ENCODE data around the gene ACTL8.

Gene ACTL8

DNA sequence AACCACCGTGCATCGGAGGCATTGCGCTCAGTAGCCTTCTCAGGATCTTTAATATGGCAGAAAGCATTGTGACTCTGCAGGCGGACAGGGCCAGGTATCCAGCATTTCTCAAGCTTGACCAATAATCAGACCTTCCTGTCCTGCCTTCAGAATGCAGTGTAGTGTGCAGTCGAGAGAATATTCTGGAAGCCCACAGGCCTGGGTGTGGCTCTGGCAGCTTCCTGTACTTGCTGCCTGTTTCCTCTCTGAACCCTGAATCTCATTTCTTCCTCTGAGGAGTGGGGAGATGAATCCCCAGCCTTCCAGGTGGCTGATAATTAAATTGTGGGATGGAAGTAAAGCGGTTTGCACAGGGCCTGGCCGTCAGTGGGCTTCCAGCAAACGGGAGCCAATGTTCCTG, 42.3 kb downstream of the ACTL8 start:
- FAIRE-seq (no peak), DNase-seq (ENCODE audit: insufficient read length) (no peak)
- TF ChIP-seq POLR2A (IDR thresholded peaks at IDR 0.05; ENCODE audit: low read depth, low read length) (no peak), TAF1 (IDR thresholded peaks at IDR 0.05; ENCODE audit: borderline replicate concordance, low read depth, low read length) (no peak), POLR2AphosphoS5 (IDR thresholded peaks at IDR 0.05; ENCODE audit: low read depth, low read length) (no peak)

DNA sequence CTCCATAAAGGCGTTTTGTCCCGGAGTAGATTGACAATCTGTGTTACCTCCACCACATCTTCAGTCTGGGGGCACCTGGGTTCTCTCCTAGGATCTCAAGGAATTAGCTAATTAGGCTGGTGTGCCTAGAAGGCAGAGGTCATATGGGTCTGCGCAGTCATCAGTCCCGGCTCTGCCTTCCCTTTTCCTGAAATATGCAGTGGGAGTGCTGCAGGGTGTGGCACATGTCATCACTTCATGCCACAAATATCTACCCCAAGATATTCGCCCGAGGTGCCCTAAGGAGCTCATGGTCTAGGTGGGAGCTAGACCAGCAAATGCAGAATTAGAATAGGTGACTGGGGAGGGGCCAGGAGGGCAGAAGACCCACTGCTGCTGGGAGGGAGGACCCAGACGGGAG, 42.9 kb downstream of the ACTL8 start:
- DNase-seq (ENCODE audit: insufficient read length) (no peak), FAIRE-seq (no peak)
- TF ChIP-seq POLR2A (IDR thresholded peaks at IDR 0.05; ENCODE audit: low read depth, low read length) (no peak), TAF1 (IDR thresholded peaks at IDR 0.05; ENCODE audit: borderline replicate concordance, low read depth, low read length) (no peak)

- no peak for FAIRE-seq
- TF ChIP-seq POLR2A (IDR thresholded peaks at IDR 0.05; ENCODE audit: low read depth, low read length), result no peak
- TF ChIP-seq TAF1 (IDR thresholded peaks at IDR 0.05; ENCODE audit: borderline replicate concordance, low read depth, low read length), result no peak
- no peak for TF ChIP-seq POLR2AphosphoS5 (IDR thresholded peaks at IDR 0.05; ENCODE audit: low read depth, low read length)
- DNase-seq (ENCODE audit: insufficient read length), result no peak
Observed at GRCh38 chr1:17798799-17799382, 43.8 kb downstream of the ACTL8 start.

DNA sequence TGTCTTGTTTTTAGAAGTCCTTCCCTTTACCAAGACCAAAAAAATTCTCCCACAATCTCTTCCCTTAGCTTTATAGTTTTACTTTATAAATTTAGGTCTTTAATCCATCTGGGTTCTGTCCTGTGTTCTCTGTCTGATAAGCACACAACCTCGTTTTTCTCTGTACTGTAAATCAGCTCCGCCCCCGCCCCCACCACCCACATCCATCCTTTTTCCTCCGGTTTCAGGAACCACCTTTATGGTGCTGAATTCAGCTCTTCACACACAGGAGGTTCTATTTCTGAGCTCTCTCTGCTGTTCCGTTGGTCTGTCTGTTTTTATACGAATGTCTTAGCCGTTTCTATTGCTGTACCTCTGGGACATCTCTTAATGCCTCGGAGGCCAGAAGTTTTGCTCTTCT, 44.5 kb downstream of the ACTL8 start:
- no peak for FAIRE-seq
- TF ChIP-seq TAF1 (IDR thresholded peaks at IDR 0.05; ENCODE audit: borderline replicate concordance, low read depth, low read length), result no peak
- TF ChIP-seq POLR2A (IDR thresholded peaks at IDR 0.05; ENCODE audit: low read depth, low read length), result no peak
- no peak for TF ChIP-seq POLR2AphosphoS5 (IDR thresholded peaks at IDR 0.05; ENCODE audit: low read depth, low read length)

DNA sequence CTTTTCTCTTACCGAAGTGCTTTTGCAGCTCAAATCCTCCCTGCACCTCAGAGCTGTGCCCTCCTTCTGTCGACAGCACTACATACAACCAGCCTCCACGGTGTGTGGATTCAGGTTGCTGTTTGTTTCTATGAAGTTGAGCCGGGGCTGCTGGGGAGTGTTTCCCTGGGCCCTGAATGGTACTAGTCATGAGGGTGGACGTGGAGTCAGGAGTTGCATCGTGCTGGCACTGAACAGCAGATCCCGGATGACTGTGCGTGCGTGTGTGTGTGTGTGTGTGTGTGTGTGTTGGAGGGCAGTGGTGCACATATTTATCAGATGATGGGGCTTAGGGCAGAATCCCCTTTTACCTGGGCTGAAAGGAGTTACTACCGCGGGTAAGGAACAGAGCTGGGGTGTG, 47.0 kb downstream of the ACTL8 start:
- DNase-seq (ENCODE audit: insufficient read length) (no peak), FAIRE-seq (no peak)
- TF ChIP-seq POLR2A (IDR thresholded peaks at IDR 0.05; ENCODE audit: low read depth, low read length) (no peak), TAF1 (IDR thresholded peaks at IDR 0.05; ENCODE audit: borderline replicate concordance, low read depth, low read length) (no peak), POLR2AphosphoS5 (IDR thresholded peaks at IDR 0.05; ENCODE audit: low read depth, low read length) (no peak)

More for the DNA sequence above, 44.5 kb downstream of the ACTL8 start:
- DNase-seq (ENCODE audit: insufficient read length), result no peak

- FAIRE-seq (no peak), DNase-seq (ENCODE audit: insufficient read length) (no peak)
- TF ChIP-seq TAF1 (IDR thresholded peaks at IDR 0.05; ENCODE audit: borderline replicate concordance, low read depth, low read length) (no peak), POLR2A (IDR thresholded peaks at IDR 0.05; ENCODE audit: low read depth, low read length) (no peak), POLR2AphosphoS5 (IDR thresholded peaks at IDR 0.05; ENCODE audit: low read depth, low read length) (no peak)
Observed at GRCh38 chr1:17802945-17803344, 47.8 kb downstream of the ACTL8 start.

DNA sequence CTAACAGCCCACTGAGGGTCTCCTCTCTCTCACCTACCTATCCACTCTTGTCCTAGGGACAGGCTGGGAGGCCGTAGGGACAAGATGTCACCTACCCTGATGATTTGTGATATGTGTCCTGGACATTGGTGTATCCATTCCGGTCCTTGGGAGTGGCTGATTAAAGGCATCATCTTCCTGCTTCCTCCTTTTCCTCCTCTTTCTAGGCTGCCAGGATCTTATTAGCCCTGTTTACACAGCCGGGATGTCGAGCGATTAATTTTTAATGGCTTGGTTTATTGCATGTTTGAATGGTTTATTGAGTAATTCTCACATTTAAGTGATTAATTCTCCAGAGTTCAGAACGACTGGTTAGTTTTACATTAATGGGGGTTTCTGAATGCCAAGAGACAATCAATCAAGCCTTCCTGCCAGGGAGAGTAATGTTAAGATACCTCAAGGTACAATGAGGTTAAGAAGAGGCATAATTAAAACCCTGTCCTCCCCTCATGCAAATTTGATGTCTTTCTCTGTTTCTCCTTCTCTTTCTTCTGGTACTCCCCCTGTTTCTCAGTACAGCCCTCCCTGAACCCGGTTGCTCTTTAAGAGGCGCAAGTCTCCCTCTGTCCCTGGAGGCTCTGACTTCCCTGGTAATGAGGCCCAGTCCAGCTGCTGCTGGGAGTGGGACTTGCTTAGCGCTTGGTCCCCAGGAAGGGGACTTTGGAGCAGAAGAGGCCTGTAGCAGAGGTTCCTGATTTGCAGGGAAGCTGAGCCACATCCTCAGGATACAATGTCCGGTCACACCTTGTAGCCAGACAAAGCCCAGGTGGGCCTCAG, 50.9 kb downstream of the ACTL8 start:
- no peak for FAIRE-seq
- TF ChIP-seq TAF1 (IDR thresholded peaks at IDR 0.05; ENCODE audit: borderline replicate concordance, low read depth, low read length) (no peak), POLR2A (IDR thresholded peaks at IDR 0.05; ENCODE audit: low read depth, low read length) (no peak), POLR2AphosphoS5 (IDR thresholded peaks at IDR 0.05; ENCODE audit: low read depth, low read length) (no peak)
- no peak for DNase-seq (ENCODE audit: insufficient read length)

DNA sequence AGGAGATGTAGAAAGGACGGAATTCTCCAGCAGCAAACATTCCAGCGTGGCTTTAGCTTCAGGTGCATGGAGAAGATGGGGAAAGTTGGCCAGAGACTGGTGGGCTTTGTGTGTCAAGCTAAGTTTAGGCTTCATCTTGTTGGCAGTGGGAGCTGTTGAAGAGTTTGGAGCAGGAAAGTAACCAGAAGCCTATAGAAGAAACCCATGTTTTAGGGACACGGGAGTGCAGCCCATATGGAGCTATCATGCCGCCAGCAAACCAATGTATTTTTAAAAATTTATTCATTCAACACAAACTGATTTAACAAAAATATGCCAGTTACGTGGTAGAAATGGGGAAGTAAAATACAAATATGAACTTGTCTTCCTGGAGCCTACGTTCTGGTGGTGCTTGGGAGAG, 53.7 kb downstream of the ACTL8 start:
- FAIRE-seq (no peak), DNase-seq (ENCODE audit: insufficient read length) (no peak)
- TF ChIP-seq POLR2A (IDR thresholded peaks at IDR 0.05; ENCODE audit: low read depth, low read length) (no peak), TAF1 (IDR thresholded peaks at IDR 0.05; ENCODE audit: borderline replicate concordance, low read depth, low read length) (no peak), POLR2AphosphoS5 (IDR thresholded peaks at IDR 0.05; ENCODE audit: low read depth, low read length) (no peak)

DNA sequence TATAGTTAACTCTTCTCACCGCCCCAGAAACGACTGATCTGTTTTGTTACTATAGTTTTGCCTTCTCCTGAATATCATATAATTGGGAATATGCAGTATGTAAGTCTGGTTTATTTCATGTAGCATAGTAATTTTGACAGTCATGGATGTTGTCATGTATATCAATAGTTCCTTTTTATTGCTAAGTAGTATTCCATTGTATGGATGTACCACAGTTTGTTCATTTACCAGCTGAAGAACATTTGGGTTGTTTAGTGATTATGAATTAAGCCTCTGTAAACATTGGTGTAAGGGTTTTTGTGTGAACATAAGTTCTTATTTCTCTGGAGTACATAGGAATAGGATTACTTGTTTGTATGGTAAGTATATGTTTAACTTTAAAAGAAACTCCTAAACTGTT, 55.5 kb downstream of the ACTL8 start:
- FAIRE-seq, result no peak
- no peak for TF ChIP-seq POLR2A (IDR thresholded peaks at IDR 0.05; ENCODE audit: low read depth, low read length)
- TF ChIP-seq POLR2AphosphoS5 (IDR thresholded peaks at IDR 0.05; ENCODE audit: low read depth, low read length), result no peak
- TF ChIP-seq TAF1 (IDR thresholded peaks at IDR 0.05; ENCODE audit: borderline replicate concordance, low read depth, low read length), result no peak
- no peak for DNase-seq (ENCODE audit: insufficient read length)

DNA sequence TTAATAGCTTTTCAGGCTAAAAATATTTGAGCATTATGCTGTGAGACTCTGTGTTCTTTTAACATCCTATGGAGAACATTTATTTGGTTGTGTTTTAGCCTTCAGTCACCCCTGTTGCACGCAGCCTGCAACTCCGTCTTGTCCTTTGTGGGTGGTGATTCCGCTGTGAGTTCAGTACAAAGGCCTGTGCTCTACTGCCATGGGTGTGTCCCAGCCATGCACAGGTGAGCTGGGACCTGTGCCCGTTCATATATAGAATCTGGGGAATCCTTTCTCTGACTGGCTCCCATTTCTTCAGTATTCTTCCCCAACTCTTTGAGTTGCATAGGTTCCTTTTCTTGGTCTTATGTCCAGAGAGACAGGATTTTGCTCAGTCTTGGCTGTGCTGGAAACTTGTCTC, 61.4 kb downstream of the ACTL8 start:
- DNase-seq (ENCODE audit: insufficient read length) (no peak), FAIRE-seq (no peak)
- TF ChIP-seq POLR2AphosphoS5 (IDR thresholded peaks at IDR 0.05; ENCODE audit: low read depth, low read length), result no peak
- TF ChIP-seq TAF1 (IDR thresholded peaks at IDR 0.05; ENCODE audit: borderline replicate concordance, low read depth, low read length), result no peak
- no peak for TF ChIP-seq POLR2A (IDR thresholded peaks at IDR 0.05; ENCODE audit: low read depth, low read length)

- no peak for TF ChIP-seq TAF1 (IDR thresholded peaks at IDR 0.05; ENCODE audit: borderline replicate concordance, low read depth, low read length)
- TF ChIP-seq POLR2AphosphoS5 (IDR thresholded peaks at IDR 0.05; ENCODE audit: low read depth, low read length), result no peak
- TF ChIP-seq POLR2A (IDR thresholded peaks at IDR 0.05; ENCODE audit: low read depth, low read length), result no peak
- no peak for FAIRE-seq
- no peak for DNase-seq (ENCODE audit: insufficient read length)
Observed at GRCh38 chr1:17819129-17819802, 64.1 kb downstream of the ACTL8 start.

DNA sequence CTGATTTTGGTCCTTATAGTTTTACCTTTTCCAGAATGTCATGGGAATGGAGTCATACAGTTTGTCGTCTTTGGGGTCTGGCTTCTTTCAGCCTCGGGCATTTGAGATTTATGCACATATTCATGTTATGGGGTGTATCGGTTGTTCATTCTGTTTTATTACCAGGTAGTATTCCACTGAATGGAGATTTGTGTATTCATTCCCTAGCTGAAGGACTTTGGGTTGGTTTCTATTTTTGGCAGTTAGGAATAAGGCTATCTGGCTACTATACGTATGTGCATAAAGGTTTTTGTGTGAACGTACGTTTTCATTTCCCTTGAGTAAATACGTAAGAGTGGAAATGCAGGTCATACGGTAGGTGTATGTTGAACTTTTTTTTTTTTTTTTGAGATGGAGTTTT, 65.1 kb downstream of the ACTL8 start:
- no peak for FAIRE-seq
- no peak for TF ChIP-seq POLR2A (IDR thresholded peaks at IDR 0.05; ENCODE audit: low read depth, low read length)
- TF ChIP-seq POLR2AphosphoS5 (IDR thresholded peaks at IDR 0.05; ENCODE audit: low read depth, low read length), result no peak
- TF ChIP-seq TAF1 (IDR thresholded peaks at IDR 0.05; ENCODE audit: borderline replicate concordance, low read depth, low read length), result no peak
- no peak for DNase-seq (ENCODE audit: insufficient read length)
